ENCODE measurements around the gene GRM1. TPM values are rescaled to one million over a fixed set of nuclear protein-coding genes. Genes with fewer than 3 reads are reported as not detected.

The GRM1 gene
- total RNA-seq, 1 donor from 2014 or later = under 0.01 TPM

DNA sequence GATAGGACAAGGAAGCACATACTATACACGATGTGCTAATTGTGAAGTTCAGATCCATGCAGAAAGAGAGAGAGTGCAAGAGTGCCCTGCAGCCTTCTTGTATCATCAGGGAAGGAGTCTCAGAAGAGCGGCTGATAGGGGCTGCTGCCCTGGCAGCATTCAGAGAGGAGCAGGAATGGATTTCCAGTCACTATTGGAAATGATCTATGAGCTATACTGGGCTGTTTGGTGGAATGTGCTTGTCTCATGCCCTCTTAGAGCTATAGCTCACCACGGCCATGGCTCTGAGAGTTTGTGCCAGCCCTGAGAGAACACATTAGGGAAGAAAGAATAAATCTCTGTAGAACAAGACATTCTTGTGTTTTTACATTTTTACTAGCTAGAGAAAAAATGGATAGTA lies 302.2 kb downstream of the GRM1 start:
- DNase-seq (ENCODE audit: low read depth) = no peak
- Histone ChIP-seq H3K27me3 (ENCODE audit: control insufficient read depth, insufficient read depth, low read length) (no peaks in the 10 kb centered on the region), H3K4me3 (ENCODE audit: low read depth, low read length) (no peak overlapping the region), H3K36me3 (ENCODE audit: control insufficient read depth, insufficient read depth, low read length) (no peaks in the 10 kb centered on the region)
- TF ChIP-seq, protein P1, sequence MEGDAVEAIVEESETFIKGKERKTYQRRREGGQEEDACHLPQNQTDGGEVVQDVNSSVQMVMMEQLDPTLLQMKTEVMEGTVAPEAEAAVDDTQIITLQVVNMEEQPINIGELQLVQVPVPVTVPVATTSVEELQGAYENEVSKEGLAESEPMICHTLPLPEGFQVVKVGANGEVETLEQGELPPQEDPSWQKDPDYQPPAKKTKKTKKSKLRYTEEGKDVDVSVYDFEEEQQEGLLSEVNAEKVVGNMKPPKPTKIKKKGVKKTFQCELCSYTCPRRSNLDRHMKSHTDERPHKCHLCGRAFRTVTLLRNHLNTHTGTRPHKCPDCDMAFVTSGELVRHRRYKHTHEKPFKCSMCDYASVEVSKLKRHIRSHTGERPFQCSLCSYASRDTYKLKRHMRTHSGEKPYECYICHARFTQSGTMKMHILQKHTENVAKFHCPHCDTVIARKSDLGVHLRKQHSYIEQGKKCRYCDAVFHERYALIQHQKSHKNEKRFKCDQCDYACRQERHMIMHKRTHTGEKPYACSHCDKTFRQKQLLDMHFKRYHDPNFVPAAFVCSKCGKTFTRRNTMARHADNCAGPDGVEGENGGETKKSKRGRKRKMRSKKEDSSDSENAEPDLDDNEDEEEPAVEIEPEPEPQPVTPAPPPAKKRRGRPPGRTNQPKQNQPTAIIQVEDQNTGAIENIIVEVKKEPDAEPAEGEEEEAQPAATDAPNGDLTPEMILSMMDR (IDR thresholded peaks at IDR 0.05; ENCODE audit: insufficient read depth, low read length, poor library complexity, severe bottlenecking) = no peak

DNA sequence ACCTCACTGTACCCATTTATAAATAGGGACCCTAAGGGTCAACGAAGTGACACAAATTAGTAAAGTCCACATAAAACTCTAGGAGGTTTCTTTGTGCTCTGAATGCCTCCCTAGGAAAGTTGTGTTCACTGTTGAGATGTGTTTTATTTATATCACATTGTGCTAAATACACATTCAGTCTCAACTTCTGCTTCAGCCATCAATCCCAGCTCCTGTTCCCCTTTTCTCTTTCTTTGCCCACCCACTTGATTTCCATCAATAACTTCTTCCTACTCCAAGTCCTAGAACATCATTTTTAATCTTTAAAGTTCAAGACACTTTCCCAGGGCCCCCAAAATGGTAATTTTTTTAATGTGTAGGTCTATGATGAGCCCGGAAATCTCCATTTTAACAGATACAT lies 306.5 kb downstream of the GRM1 start:
- H3K4me3 ChIP-seq (ENCODE audit: low read depth, low read length) = no peak overlapping the region
- no peak for DNase-seq (ENCODE audit: low read depth)
- no peaks in the 10 kb centered on the region for H3K36me3 ChIP-seq (ENCODE audit: control insufficient read depth, insufficient read depth, low read length)
- no peaks in the 10 kb centered on the region for H3K27me3 ChIP-seq (ENCODE audit: control insufficient read depth, insufficient read depth, low read length)
- TF ChIP-seq, protein P1 (IDR thresholded peaks at IDR 0.05; ENCODE audit: insufficient read depth, low read length, poor library complexity, severe bottlenecking) = no peak

DNA sequence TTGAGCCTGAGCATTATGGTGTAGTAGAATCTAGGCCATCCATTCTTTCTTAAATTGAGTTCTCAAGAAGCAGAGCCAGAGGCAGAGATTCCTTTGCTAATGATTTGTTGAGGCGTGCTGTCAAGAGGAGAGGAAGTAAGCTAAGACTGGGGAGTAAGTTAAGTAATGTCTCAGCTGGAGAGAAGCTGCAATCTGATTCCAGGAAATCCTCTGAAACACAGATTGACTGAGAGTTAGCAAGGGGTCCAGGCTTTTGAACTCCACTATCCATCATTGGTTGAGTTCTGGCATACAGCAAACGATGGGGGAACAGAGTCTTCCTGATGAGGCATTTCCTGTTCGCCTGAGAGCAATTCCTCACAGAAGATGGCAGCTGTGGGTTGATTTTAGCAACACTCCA lies 307.3 kb downstream of the GRM1 start:
- no peaks in the 10 kb centered on the region for H3K27me3 ChIP-seq (ENCODE audit: control insufficient read depth, insufficient read depth, low read length)
- H3K4me3 ChIP-seq (ENCODE audit: low read depth, low read length) = no peak overlapping the region
- H3K36me3 ChIP-seq (ENCODE audit: control insufficient read depth, insufficient read depth, low read length) = no peaks in the 10 kb centered on the region
- DNase-seq (ENCODE audit: low read depth) = no peak
- TF ChIP-seq, protein P1 (IDR thresholded peaks at IDR 0.05; ENCODE audit: insufficient read depth, low read length, poor library complexity, severe bottlenecking) = no peak

DNA sequence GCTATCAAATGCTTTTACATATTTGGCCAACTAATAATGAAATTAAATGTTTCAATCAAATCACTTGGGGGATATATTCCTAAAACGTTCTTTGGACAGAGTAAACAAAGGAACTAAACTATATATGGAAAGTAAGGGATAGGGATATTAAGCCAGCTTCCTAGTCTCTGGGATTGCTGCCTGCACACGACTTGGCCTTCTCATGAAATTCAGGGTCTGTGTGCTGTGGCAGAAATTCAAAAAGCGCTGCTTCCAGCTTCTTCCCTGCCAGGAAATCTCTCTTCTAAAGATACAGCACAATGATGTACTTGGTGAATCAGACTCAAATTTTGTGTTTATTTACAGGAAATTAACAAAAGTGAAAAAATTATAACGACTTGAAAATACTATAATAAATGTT lies 308.5 kb downstream of the GRM1 start:
- no peak for DNase-seq (ENCODE audit: low read depth)
- no peaks in the 10 kb centered on the region for H3K27me3 ChIP-seq (ENCODE audit: control insufficient read depth, insufficient read depth, low read length)
- H3K4me3 ChIP-seq (ENCODE audit: low read depth, low read length) = no peak overlapping the region
- TF ChIP-seq, protein P1 (IDR thresholded peaks at IDR 0.05; ENCODE audit: insufficient read depth, low read length, poor library complexity, severe bottlenecking) = no peak
- no peaks in the 10 kb centered on the region for H3K36me3 ChIP-seq (ENCODE audit: control insufficient read depth, insufficient read depth, low read length)

DNA sequence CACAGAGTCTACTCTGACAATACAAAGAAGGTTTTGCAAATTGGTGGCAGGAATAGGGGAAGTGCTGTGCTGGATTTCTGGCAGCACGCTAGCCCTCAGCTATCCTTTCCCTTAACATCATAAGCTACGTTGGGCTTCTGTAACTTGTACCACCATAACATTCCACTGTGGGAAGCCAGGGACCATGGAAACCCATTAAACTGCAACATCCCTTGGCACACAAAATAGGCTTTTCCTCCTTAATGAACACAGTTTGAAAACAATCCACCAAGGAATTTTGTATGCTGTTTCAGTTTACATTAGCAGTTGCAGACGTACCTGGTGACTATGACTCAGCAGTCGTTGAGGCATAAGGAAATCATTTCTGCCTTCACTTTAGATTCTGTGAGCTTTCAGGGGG lies 310.9 kb downstream of the GRM1 start:
- TF ChIP-seq, protein P1 (IDR thresholded peaks at IDR 0.05; ENCODE audit: insufficient read depth, low read length, poor library complexity, severe bottlenecking) = no peak
- no peaks in the 10 kb centered on the region for H3K27me3 ChIP-seq (ENCODE audit: control insufficient read depth, insufficient read depth, low read length)
- H3K4me3 ChIP-seq (ENCODE audit: low read depth, low read length) = no peak overlapping the region
- H3K36me3 ChIP-seq (ENCODE audit: control insufficient read depth, insufficient read depth, low read length) = no peaks in the 10 kb centered on the region
- DNase-seq (ENCODE audit: low read depth) = peak; percentile 74

DNA sequence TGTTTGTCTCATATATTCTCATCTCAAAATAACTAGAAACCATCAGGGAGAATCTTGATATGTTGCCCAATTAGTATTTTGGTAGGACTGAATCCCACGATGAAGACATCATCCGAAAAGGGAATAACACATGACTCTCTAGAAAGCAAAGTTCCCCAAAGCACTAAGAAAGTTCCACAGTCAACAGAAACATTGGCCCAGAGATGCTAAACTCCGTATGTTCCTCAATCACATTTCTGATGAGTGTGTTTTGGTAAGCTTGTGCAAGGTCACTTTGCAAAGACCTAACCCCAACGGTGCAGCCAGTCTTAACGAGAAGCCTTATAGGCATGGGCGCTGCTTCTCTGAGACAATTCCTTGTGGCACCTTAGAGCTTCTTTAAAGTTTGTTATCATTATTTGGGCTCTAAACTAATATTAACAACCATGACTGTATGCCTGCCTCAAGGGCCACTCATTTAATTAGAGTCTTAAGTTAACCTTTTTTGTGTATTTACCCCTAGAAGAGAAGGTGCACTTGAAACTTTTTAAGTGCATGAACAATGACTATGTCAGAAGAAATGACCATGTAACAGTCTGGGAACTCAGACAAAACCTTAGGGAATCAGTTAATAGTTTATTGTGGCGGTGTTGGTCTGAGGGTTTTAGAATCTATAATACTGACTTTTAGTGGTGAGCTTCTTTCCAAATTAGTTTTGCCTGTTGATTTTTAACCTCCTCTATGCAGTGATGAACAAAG lies 312.8 kb downstream of the GRM1 start:
- Histone ChIP-seq H3K36me3 (ENCODE audit: control insufficient read depth, insufficient read depth, low read length) (no peaks in the 10 kb centered on the region), H3K4me3 (ENCODE audit: low read depth, low read length) (no peak overlapping the region), H3K27me3 (ENCODE audit: control insufficient read depth, insufficient read depth, low read length) (no peaks in the 10 kb centered on the region)
- no peak for DNase-seq (ENCODE audit: low read depth)
- TF ChIP-seq, protein P1 (IDR thresholded peaks at IDR 0.05; ENCODE audit: insufficient read depth, low read length, poor library complexity, severe bottlenecking) = no peak

Measured in kidney epithelial cell (primary cell).